HG03045 (cell line): ENCODE data around the gene KIF19.

Experiments
- ATAC-seq: cut with Tn5 transposase; IDR thresholded peaks from one replicate; pipeline ENCODE4 v1.9.1; 2021; ENCODE audit warnings: mild to moderate bottlenecking, moderate library complexity; ENCODE audit not compliant: unreplicated experiment

The KIF19 gene

DNA sequence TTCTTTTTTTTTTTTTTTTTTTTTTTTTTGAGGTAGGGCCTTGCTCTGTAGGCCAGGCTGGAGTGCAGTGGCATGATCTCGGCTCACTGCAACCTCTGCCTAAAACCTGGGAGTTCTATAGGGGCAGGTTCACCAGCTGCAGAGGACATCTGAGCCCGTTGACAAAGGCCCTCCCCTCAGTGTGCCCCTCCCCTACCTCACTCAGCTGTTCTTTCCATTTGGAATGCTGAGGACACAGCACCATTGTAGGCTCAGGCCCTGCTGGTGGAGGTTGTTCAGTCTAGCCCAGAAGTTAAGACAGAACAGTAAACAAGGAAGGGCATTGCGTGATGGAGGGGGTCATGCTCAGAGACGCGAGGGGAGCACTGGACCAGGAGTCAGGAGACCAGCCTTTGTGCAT is 21.8 kb upstream of the KIF19 start:
- ATAC-seq = no peak

DNA sequence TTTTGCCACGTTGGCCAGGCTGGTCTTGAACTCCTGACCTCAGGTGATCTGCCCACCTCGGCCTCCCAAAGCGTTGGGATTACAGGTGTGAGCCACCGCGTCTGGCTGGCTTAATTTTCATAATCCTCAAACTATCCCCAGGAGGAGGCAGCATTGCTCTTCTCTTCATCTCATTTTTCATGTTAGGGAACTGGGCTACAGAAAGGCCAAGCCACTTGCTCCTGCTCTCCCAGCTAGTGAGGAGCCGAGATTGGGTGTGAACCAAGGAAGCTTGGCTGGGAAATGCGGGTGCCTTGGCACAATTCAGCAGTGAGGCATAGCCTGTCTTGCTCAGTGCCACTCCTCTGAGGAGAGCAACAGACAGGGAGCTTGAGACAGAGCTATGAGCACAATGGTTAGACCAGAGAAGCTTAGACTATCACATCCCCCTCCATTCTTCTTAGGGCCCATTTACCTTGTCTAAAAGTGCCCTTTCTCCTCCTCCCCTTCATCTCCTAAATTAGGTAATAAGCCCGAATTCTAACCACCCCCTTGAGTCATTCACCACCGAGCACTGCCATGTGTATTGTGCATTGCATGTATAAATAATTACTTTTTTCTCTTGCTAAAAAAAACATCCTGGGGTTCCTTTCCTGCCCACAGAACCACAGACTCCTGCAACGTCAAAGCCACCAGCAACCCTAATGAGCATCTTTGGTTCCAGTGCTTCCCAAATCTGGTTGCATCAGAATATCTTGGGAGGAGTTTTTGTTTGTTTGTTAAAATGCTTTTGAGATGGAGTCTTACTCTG is 20.0 kb upstream of the KIF19 start:
- no peak for ATAC-seq

DNA sequence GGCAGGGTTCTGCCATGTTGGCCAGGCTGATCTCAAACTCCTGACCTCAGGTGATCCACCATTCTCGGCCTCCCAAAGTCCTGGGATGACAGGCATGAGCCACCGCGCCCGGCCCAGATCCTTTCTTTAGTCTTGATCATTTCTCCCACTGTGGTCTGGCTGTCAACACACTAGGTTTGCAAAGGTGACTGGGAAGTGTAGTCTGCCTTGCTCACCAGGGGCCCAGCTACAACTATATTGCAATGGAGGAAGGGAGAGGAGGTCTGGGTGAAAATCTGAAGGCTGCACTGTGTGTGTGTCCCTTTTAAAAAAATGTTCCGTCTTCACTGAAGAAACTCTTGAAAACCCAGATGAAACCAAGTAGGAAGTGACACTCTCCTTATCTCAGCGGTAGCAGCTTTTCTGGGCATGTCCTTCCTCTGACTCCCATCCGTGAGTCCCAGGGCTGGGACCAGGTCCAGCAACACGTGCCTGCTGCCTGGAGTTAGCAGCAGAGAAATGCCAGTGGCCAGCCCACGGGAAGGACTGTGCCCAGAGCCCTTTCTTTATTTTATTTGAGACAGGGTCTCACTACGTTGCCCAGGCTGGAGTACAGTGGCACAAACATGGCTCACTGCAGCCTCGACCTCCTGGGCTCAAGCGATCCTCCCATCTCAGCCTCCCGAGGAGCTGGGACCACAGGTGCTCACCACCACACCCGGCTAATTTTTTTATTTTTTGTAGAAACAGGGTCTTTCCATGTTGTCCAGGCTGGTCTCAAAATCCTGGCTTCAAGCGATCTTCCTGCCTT is 17.8 kb upstream of the KIF19 start:
- no peak for ATAC-seq

DNA sequence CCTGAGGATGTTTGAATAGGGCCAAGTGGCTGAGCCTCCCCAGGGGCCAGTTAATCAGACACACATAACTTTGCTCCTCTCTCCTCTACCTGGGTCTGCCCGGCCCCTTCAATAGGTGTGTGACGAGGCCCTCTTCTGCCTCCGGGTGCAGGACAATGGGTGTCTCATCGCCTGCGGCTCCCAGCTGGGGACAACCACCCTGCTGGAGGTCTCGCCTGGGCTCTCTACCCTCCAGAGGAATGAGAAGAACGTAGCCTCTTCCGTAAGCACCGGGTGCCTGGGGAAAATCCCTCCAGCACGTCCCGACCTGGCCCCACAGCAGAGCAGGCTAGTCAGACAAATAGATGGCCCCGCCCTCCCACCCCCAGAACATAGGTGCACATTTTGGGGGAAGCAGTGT is 16.1 kb upstream of the KIF19 start:
- ATAC-seq = no peak

DNA sequence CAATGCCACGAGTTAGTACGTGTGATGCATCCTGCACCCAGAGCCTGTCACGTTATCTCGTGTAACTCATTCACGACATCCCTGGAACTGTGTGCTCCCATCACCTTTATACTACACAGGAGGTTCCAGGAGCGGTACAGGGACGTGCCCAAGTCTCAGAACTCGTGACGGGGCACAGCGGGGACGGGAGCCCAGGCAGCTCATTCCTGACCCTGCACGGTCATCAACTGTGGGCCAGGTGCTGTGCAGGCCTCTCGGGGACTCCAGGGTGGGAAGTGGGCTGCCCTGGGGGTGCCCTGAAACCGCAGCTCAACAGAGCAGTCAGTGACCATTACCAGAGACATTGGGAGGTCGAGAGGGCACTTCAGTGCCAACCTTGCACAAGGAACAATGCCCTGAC is 11.1 kb upstream of the KIF19 start:
- no peak for ATAC-seq

DNA sequence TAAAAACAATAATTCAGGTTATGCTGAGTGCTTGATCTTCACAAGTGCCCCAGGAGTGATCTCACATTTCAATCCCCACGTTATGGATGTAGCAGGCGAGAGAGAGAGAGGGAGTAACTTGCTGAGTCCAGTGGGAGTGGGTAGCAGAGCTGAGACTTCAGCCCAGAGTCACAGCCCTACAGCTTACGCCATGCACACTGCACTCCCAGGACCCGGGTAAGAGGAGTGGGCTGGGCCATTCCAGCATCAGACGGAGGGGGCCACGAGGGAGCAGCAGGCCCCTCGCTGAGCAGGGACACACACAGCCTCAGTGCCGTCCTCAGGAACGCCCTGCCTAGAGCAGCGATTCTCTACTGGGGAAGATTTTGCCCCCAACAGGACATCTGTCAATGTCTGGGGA is 9.8 kb upstream of the KIF19 start:
- no peak for ATAC-seq

DNA sequence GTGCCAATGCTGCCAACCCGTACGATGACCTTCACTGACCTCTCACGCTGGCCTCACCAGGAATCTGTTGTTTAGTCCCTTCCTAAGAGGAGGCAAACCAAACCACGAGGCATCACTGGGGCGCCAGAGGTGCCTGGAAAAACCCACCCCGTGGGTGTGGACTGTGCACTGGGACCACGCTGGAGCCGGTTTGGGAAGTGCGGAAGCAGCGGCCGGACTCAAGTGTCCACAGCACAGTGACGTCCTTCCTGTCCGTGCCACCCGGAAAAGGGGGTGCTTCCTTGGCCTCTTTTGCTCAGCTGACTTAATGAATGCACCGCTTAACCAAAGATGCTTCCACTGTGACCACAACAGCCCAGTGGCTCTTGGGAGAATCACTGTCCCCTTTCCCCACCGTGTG is 9.0 kb upstream of the KIF19 start:
- ATAC-seq = no peak

DNA sequence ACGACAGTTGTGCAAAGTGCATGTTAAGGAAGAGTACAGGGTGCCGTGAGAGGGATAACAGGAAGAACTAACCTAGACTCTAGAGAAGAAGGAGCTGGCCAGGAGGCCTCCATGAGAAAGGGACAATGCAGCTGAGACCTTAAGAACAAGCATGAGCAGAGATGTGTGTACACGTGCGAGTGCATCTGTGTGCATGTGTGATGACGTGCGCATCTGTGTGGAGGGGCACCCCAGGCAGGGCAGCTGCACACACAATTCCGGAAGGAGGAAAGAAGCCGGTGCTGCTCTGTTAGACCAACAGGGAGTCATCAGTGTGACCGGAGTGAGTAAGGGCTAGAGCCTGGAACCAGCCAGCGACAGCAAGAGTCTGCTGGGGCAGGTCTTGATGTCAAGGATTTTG is 7.6 kb upstream of the KIF19 start:
- no peak for ATAC-seq

DNA sequence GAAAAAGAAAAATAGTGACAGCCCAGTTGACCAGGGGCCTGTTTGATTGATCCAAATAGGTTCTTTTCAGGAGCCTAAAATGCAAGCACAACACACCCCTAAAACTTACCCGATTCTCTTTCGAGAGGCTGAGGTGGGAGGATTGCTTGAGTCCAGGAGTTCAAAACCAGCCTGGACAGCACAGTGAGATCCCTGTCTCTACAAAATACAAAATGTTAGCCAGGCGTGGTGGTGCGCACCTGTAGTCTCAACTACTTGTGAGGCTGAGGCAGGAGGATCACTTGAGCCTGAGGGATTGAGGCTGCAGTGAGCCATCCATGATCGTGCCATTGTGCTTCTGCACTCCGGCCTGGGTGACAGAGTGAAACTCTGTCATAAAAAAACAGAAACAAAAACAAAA is 1.5 kb upstream of the KIF19 start:
- no peak for ATAC-seq

DNA sequence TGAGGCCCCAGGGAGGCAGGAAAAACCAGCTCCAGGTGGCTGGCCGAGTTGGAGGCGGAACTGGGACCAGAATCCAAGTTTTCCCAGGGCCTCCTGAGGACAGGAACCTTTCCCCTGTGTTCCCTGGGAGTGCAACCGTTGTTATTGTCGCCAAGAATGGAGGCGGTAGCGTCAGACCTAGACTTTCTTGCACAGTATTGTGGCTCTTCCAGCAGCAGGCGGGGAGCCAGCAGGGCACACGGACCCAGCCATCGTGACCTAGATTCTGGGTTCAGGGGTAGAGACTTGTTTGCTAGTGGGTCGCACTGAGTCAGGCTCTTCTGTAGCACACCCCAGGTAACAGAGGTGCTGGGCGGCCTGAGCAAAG is 667 bp upstream of the KIF19 start:
- ATAC-seq = no peak

DNA sequence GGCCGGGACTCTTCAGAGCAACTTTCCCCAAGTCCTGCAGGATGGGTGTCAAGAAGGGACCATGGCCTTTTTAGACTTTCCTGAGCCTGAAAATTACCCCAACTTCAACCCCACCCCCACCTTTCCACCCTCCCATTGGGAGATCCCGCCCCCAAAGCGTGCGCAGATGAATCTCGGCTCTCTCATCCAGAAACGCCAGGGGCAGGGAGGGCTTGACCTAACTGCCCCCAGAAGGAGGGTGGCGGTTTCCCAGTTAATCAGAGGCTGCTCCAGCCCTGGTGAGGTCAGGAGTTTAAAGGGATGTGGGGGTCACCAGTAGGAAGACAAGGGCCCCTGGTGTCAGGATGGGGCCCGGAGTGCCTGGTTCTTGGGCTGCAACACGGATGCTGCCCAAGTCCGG is 480 bp downstream of the KIF19 start:
- ATAC-seq = no peak

DNA sequence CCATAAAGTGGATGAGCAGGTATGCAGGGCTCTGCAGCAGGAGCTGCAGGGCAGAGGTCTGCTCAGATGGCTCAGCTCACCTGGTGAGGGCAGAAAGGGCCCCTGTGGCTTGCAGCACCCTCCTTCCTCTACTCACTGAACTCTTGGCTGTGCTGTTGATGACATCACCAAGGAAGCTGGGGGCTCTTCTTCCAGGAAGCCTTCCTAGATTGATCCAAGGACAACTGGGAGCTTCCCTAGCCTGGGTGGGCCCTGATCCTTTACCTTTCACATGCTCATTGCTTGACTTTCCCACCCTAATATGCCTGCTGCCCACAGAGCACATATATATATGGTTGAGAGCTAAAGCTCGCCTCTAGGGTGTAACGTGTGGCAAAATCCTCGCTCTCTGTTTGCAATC is 2.5 kb downstream of the KIF19 start:
- no peak for ATAC-seq

DNA sequence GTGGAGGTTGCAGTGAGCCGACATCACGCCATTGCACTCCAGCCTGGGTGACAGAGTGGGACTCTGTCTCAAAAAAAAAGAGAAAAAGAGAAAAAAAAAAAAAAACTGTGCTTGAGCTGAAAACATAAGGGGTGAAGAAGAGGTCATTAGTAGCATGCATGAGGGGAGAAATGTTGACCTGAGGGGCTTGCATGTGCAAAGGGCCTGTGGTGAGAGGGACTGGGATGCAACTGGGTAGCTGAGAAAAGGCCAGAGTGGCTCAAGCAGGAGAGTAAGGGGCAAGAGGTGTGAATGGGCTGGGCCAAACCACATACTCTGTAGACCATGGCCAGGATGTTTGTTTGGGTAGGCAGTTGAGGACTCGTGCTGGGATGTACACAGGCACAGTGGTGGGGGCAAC is 3.4 kb downstream of the KIF19 start:
- ATAC-seq = no peak

DNA sequence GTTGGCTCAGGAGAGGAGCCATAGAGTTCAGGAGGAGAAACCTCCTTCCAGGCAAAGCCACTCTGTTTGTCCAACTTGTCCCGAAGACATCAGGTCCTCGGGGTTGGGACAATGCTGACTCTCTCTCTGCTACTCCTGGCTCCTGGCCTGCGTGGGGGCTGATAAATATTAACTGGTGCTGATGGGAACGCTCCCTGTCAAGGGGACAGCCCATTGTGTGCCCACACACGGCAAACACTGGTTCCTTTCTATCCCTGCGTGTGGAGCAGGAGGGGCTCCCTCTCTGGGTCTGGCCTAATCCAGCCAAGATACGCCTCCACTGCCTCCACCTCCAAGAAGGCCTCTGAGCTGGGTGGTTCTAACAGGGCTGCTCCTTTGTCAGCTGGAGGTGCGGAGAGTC is 4.4 kb downstream of the KIF19 start:
- no peak for ATAC-seq

DNA sequence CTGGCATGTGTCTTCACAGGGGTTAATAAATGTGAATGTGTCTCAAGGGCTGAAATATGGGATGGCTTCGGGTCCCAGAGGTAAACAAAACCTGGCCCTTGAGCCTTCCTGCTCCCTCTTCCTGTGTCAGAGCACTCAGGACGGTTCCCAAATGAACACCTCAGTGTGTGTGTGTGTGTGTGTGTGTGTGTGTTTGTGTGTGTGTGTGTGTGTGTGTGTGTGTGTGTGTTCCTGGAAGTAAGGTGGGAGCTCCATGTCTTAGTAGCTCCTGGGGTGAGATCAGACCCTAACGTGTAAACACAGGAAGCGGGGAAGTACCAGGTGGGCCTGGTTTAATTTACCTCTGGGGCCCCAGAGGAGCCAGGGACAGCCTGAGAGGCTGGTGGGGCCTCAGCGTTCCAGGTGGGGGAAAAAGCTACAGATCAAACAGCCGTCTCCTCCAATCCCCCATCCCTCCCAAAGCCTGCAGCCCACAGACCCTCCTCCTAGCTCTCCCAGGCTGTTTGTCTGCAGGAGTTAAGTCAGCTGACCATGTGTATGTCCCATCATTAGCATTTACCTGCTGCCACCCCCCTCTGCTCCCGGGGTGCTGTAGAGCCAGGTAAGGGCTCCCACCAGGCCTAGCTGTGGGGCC is 6.1 kb downstream of the KIF19 start:
- ATAC-seq = no peak

DNA sequence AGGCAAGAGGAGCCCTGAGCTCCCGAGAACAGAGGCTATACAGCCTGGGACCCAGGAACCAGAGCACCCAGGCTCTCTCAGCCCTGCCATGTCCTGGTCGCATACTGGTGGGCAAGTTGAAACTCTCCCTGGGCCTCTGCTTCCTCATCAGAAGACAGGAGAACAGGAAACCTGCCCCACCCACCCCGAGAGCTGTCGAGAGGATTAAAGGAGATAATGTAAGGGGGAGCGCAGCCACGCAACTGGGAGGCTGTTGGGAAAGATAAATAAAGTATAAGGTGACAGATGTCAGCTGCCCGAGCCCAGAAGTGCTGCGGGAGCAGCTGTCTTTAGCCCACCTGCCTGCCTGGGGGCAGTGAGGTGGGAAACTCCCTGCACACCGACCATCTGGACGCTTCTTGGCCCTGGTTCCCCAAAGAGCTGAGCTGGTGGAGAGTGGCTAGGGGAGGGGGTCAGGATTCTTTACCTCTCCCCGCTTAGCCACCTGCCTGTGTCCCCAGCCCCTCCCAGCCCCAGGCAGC is 6.8 kb downstream of the KIF19 start:
- no peak for ATAC-seq

DNA sequence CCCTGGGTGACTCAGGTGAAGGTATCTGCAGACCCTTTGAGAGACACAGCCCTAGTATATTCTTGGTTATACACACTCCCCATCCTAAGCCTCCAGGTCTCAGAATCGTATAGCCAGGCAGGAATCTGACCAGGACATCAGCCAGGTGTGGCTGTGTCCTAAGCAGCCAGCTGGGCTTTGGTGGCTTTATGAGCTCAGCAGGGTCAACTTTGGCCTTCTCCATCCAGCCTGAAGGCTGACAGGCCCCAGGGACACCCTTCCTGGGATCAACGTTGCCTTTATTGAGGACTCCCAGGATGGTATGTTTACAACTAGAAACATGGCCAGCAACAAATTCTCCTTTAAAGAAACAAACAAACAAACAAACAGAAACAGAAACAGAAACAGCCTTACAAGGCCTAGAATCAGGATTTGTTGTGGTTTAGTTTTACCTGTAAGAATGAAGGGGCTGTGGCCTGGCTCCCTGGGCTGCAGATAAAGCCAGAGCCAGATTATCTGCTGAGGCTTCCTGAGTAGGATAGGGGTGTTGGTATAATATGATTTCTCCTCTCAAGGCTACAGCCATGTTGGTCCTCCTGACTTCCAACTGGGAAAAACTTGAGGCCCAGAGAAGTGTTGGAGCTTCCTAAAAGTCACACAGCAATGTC is 8.5 kb downstream of the KIF19 start:
- ATAC-seq = no peak

DNA sequence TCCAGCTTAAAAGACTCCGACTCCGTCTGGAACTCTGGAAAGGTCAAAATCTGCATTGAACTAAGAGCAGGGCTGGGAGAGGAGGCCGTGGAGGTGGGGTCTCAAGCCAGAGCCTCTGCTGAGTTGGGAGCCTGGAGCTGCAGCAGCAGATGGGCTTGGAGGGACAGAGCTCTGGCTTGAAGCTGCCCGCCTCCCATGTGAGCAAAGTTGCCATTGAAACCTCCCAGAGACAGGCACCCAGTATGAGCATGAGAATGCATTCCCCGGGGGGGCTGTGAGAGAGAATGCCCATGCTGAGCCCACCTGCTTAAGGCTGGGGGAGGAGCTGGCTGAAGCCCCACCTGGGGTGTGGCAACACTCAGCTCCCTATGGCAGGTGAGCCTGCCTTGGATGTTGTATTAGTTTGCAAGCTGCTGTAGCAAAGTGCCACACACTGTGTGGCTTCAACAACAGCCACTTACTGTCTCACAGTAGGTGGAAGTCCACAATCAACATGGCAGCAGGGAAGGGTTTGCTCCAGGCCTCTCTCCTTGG is 9.6 kb downstream of the KIF19 start:
- ATAC-seq = no peak

DNA sequence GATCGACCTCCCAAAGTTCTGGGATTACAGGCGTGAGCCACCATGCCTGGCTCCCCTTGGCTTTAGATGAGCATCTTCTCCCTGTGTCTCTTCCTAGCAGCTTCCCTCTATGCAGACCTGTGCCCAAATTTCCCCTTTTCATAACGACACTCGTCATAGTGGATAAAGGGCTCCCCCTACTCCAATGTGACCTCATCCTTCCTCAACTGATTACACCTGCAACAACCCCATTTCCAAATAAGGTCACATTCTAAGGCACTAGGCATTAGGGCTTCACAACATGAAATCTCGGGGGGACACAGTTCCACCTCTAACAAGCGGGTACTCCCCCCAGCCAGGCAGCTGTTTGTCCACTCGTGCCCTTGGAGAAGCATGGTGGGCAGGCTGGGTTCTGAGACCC is 10.3 kb downstream of the KIF19 start:
- no peak for ATAC-seq

DNA sequence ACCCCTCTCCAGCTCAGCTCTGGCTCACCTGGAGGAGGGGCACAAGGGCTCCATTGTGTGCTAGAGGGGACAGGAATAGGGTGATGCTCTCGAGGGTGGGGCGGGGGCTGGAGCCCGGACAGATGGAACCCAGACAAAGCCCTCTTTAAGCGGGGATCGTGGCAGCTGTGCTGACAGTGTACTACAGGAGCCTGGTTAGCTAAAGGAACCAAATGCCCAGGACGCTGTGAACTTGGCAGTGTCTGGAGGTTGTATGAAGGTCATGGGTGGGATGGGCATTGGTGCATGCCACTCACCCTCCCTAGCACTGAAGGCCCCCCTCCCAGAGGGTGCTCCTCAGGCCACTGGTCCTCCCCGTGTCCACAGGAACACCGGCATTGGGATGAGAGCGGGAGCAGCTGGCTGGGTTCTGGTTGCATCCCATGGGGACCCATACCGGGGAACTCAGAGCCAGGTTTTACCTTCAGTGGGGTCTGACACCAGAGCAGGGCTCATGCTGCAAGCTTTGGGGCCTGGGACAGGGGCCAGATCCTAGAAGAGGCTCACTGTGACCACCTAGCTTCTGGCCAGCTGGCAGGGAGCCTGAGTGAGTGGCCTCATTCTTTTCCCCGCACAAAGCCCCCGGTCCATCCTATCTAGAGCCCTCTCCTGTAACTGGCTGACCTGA is 11.9 kb downstream of the KIF19 start:
- no peak for ATAC-seq
